ACHN (cell line): ENCODE results near the gene HOXD3.

Experiments
- DNase-seq: peaks from one replicate; pipeline ENCODE4 v3.0.0-alpha.2; 2015
- in situ Hi-C: cut with HindIII; loops from 2 replicates; pipeline ENCODE4 v1.10.0; 2017; ENCODE audit warnings: low sequenced_read_pairs, low pct_ligation_motif_present, low pct_unique_long_range_greater_than_20kb

The HOXD3 gene

DNA sequence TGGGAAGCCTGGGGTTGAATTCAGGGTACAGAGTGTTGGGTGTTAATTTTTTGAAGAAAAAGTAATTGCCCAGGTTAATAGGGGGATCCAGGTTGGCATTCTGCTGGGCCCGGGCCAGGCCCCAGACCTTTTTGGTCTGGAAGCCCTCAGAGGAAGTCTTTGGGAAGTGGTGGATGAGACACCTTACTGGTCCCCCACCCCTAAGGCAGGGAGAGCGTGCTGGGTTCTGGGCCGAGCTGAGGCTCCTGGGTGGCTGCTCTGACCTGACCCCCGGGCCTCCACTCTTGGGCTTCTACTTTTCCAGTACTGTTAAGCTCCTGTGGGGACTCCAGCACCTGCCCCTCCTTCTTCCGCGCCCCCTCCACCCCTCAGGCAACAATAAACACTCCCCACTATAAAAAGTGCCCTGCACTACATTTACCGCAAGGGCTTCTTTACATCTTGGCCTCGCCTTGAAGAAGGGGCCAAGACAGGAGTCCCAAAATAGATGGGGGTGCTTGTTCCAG, 753 bp upstream of the HOXD3 start:
- DNase-seq, result no peak
- in situ Hi-C loops, result no loop called here

DNA sequence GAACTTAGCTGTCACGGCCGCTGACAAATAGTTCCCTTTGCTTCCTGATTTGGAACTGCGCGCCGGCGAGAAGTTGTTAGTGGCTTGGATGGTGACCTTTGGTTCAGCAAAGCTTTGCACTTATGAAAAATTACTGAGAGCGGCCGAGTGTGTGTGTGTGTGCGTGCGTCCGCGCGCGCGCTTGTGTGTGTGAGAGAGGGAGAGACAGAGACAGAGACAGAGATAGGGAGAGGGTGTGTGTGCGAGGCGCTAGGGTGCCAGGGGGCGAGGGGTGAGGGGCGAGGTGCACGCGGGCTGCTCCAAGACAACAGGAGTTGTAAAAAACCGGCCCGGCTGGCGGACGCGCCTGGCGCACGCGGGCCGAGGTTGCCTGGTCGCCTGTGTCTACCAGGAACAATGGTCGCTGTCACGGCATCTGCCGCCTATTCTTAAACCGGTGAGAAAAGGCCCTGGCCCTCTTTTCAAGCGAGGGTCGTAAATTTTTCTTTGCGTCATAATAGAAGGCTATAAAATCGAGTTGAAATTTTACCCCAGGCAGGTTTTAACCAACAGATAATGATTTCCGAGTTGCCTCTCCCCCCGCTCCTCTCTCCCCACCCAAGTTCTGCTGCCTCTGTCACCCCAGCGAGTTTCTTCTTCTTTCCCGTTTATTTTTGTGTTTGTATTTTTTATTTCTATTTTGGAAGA, 535 bp downstream of the HOXD3 start:
- in situ Hi-C loops, result no loop called here
- DNase-seq, result peak; percentile 45

DNA sequence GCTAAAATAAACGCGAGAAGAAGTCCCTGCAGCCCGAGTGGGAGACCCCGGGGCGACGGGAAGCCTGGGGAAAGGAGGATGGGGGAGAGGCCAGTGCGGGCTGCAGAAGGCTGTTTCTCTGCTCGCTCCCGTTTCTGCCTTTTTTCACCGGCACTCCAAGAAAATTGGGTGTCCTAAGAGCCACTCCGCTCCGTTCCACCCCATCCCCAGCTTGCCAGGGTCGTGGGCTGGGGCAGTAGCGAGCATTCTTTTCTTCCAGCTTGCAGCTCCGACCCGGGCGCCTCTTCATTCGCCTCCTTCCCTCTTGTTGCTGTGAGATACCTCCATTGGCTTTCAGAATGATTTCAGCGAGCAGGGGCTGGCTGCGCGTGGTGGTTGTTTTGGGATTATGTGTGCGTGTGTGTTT, 1.1 kb downstream of the HOXD3 start:
- DNase-seq, result no peak
- in situ Hi-C loops, result no loop called here

DNA sequence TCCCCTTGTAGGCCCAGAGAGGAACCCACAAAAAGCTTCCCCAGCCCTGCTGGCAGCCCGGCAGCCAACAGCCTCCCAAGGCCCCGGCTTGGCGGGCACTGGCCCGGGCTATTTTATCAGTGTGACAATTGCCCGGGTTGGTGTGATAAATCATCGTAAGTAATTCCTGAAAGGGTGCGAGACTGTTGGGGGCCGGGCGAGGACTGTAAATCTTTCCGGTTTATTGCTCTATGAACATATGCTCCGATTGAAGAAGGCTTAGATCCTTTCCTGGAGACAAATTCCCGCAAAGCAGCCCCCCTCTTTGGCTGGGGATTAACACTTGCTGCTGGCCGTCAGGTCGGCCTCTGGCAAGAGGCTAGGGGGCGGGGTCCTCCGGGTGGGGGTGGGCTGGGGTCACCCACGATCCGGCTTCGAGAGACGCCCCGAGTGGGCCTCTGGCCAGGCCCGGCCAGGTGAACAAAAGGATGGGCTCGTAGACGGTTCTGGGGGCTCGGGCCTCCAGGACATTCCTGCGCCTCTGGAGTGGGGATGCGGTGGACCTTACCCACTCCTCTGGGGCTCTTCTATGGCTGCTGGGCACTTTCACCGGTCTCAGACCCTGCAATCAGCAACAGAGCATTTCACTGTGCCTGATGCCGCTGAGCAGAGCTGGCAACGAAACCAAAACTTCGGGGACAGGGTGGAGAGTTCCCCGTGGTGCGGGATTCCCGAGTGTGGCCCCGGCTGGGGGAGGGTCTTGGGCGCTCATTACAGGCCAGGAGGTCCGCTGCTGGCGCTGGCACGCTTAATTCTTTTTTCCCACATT, 2.0 kb downstream of the HOXD3 start:
- DNase-seq, result no peak
- in situ Hi-C loops, result no loop called here

DNA sequence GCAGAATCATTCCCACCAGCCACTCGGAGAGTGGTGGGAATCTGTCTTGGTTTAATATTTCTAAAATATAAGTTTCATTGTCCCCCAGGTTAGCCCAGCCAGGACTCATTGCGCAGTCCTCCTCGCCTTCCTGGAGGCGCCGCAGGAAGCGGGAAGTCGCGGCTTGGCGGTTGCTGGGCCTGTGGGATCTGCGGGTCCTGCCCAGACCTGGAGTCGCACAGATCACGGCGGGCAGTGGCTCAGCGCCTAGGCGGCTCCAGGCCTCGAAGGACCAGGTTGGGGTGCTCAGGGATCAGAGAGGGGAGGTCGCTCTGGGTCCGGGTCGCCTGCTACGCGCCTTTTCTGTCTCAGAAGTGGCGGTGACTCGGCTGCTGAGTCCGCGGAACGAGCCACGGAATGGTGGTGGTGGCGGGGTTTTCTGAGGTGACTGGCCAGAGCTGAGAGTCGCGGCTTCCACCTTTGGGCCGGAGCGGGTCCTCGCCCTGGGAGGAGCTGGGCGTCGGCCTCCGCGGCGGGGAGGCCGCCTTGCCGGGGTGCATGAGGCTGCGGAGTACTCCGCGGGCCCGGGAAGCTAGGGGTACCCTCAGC, 2.6 kb downstream of the HOXD3 start:
- DNase-seq, result no peak
- in situ Hi-C loops, result no loop called here

DNA sequence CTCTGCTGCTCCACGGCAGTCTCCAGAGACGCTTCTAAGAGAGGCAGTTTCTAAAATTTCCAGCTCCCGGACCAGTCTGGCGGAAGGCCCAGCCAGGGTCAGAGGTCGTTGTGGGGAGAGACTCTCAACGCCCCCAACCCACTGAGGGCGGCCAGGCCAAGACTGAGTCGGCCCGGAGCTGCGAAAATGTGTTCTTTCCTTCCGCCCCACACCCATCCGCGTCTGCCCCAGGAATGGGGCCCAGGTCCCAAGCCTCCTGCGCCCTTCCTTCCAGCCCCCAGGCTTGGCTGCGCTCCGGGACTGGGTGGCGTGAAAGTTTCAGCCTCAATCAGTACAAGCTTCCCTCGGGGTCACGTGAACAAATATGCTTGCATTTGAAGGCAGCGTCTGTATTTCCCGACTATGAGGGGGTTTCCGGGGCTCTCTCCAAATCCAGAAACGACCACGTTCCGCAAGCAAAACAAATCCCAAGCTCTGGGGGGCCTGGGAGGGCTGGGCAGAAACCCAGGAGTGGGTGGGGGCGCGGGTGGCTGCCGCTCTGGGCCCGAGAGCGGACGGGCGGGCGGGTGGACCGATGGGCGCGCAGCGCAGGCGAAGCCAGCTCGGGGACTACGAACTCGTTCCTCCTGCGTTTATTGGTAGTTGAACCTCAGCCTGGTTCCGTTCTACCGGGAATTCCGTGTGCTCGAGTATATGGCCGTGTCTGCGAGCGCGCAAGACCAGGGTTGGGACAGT, 3.3 kb downstream of the HOXD3 start:
- in situ Hi-C loops, result no loop called here
- no peak for DNase-seq

DNA sequence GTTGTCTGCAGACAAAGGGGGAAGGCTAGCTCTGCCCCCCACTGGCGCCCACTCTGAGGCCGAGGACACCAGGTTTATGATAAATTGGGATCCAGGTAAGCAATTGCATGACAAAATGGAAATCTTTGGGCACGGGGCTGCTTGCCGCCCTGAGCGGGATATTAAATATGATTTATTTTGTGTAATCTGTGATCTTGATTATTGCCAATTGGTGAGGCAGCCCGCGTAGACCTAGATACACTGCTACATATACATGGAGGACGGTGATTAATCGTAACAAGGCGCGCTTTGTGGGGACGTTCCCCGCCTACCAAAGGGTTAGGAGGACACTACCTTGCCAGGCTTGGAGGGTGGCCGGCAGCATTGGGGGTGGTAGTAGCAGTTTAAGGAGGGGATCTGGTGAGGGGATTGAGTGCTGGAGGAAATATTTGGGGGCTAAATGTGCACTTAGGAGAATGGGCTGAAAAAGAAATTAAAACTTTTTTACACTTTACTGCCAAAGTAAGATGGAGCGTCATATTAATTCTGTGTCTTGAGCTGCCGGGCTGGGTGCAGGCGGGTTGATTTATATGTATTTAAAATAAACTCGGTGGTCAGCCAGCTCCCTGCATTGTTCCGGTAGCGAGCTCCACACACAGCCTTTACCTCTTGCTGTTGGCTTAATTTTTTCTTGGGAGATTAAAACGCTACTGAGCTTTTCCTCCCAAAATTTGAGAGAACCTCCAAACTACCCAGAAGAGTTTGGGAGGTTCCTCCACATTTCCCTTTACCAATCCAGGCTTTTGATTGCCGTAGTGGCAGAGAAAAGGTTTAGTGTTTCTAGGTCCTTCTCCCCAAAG, 4.1 kb downstream of the HOXD3 start:
- no peak for DNase-seq
- in situ Hi-C loops, result no loop called here

DNA sequence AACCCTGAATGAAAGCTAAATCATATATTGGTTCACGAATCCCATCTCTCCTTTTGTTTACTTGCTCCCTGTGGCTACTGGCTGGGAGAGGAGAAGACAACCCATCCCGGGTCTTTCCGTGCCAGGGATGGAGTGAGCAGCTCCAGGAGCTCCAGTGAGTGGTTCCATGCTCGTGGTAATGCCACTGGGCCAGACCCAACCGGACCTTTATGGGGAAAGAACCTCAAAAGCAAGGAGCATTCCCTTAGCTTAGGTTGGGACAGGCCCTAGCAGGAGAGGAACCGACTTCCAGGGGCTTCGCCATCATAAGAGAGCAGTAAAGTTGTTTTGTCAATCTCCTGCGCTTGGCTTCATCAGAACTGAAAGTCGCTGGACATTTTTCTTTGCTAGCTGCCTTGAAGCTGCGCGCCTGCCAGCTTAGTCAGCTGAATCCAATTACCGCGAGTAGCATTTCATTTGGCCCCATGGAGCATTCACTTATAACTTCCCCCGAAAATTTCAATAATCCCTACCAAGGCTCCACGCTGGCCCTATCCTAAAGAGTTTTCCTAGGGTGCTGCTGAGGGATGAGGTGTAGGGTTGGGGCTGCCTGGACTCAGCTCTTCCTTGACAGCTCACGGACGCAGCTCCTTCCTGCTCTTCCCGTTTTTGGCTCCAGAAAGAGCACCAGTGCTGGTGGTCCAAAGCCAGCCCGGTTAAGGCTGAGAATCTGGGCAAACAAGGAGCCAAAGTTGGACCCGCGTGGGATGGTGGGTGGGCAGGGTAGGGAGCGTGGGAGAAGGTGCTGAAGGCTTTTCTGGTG, 4.9 kb downstream of the HOXD3 start:
- in situ Hi-C loops, result no loop called here
- no peak for DNase-seq

DNA sequence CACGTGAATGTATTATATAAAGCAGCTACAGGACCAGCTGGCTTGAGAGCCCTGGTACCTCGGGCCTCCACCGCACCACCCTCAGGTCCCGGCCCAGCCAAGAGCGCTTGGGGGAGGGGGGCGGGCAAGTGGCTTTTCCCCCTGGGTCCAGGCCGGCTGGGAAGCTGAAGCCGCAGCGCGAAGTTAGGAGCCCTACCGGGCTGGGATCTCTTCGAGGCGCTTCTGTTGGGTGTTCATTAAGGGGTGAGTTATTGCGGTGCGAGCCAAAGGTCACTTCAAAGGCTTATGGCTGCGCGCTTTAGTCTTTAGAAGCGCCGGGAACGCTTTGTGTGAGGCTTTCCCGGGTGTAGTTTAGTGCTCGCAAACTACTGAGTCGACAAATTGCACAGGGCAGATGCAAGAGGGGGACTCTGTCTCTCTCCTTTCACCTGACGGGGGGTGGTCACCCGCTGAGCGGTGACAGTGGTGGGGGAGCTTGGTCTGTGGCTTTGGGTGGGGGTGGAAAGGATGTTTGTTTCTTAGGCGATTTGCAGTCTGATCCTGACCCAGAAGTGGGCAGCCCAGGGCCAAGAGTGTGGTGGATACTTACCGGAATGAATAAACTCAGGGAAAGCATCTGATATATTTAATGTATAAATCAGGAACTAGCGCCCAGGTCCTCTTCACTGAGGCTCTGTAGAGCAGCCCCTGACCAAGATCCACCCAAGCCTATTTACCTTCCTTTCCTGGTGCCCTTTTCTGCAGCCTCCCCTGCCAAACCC, 6.0 kb downstream of the HOXD3 start:
- DNase-seq, result no peak
- in situ Hi-C loops, result no loop called here

DNA sequence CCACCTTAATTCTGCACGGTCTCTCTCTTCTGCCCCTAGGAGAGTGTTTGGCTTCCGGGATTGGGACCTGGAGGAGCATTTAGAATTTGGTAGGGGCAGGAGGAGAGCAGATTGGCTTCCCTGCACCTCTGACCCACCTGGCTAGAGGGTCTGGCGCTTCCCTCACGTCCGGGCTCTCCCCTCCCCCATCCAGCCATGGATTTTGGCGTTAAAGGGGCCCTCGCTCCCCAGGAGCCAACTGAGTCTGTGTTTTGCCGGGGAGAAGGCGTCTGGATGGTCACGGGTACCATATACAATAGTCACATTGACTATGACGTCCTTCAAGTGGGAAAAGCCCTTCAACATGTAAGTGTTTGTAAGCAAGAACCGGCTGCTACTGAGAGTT, 6.6 kb downstream of the HOXD3 start:
- in situ Hi-C loops, result no loop called here
- DNase-seq, result no peak

DNA sequence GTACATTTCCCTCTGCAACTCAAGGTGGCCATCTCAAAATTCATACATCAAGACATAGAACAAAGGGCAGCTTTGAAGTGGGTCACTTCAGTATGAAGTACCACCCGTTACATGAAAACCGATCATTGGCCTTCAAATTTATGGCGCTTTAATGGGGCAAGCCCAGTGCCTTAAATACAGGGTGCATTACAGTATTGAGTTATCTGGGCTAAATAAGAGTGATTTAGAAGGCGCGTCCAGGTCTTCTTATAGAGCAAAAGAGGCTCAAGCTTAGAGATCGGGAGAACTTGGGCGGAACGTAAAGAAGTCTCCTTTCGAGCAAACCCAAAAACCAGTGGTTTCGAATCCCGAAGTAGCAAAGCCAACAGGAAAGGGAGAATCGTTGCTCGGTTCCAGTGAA, 7.1 kb downstream of the HOXD3 start:
- DNase-seq, result no peak
- in situ Hi-C loops, result no loop called here

DNA sequence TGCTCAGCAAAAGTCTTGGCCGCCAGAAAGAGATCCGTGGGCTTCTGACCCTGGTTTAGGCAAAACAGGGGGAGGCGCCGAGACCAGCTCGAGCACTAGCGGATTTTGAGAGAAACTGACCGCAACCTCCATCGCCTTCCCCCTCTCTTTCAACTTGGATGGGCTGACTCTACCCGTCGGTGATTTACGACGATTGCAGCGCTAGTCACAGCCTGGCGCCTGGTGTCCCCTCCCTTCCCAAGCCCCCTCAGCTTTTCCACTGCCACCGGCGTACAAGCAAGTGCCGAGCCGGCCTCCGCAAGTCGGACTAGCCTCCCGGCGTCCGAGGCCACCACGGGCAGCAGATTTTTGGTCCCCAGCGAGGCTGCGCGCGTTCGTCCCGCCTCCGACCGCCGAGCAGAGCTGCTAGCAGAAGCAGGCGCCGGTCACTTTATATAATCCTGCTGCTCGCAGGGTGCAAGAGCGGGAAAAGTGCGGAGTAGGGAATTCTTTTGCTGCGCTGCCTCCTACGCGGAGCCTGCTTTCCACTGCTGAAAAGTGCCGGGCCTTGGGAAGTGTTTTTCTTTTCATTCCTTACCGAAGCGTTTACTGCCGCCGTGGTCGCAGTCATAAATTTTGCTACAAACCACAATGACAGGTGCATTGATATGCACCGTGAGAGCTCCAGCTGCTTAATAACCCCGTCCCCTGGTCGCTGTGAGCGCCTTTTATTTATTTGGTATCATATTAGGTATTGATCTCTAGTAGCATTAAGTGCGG, 7.7 kb downstream of the HOXD3 start:
- no peak for DNase-seq
- in situ Hi-C loops, result no loop called here

DNA sequence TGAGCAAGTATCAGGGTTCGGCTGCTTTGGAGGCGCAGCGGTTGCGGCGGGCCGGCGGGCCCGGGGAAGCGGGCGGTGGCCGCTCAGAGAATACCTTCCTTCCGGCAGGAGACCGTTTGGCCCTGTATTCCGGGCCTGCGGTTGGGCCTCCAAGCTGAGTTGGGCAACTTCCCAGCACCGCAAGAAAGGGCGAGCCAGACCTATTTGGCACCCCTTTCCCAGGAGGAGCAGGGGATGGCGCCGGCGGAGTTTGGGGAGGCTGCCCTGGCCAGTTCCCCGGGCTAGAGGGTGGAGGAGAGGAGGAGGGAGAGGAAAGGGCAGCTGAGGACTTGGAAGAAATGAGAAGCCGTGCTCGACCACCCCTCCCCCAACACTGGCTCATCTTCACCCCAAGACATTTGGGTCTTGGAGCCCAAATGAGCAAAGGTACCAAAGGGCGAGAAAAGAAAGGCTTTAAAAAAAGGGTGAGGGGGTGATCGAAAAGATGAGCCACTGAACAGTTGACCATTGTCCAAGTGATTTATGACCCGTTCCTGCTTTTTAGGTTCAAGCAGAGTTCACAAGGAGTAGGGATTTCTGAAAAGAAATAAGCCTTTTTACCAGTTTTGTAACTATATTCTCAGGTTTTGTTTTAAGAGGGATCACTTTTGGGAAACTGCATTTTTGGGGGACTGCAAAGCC, 8.4 kb downstream of the HOXD3 start:
- in situ Hi-C loops, result no loop called here

DNA sequence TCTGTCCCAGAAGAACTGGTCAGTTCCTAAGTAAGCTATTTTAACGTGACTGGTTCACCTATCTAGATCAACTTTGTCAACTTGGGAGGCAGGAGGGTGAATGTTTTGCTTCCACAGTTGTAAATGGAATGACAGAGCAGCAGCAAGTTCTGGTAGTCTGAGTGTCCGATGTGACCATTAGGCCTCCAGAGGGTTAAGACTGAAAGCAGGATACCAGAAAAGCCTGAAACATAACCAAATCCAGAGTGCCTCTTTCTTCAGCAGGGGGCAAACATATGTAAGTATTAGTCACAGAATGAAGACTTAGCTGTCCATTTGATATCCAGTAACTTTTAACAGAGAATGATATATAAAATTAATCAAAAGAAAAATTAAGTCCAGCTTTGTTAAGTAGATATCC, 9.2 kb downstream of the HOXD3 start:
- in situ Hi-C loops, result no loop called here

More for the DNA sequence above, 8.4 kb downstream of the HOXD3 start:
- no peak for DNase-seq

DNA sequence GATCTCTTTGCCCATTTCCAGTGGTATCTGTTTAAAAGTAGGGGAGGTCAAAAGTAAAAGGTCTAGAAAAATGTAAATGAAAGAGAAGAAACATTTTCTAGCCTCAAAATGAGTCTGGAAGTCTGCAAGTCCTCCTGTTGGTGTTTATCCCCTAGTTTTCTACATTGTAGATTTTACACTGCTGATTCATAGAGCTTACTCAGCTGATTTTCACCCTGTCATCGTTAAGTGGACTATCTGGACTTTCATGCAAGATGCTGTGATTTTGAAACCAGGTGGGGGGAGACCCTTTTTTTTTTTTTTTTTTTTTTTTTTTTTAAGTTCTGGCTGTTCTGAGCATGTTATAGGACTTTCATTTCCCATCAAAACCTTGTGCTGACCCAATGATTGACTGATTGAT, 10.3 kb downstream of the HOXD3 start:
- in situ Hi-C loops, result no loop called here
- no peak for DNase-seq

More for the DNA sequence above, 9.2 kb downstream of the HOXD3 start:
- no peak for DNase-seq

DNA sequence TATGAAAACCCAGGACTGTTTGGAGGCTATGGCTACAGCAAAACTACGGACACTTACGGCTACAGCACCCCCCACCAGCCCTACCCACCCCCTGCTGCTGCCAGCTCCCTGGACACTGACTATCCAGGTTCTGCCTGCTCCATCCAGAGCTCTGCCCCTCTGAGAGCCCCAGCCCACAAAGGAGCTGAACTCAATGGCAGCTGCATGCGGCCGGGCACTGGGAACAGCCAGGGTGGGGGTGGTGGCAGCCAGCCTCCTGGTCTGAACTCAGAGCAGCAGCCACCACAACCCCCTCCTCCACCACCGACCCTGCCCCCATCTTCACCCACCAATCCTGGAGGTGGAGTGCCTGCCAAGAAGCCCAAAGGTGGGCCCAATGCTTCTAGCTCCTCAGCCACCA, 12.1 kb downstream of the HOXD3 start:
- in situ Hi-C loops, result no loop called here
- DNase-seq, result no peak
